ENCODE data around the gene DYTN. TPM values are rescaled to one million over a fixed set of nuclear protein-coding genes. Genes with fewer than 3 reads are reported as not detected.
"Not testable (repeated sequence)": the region's sequence is repeated elsewhere in the genome, so short reads cannot be mapped to it uniquely, and the experiment has no call there.

DYTN gene
- polyA plus RNA-seq, 1 of the 3 experiments (the other 2 are of a cell fraction) = not detected

GRCh38 chr2:206716623-206717022 lies 1.6 kb downstream of the DYTN start (continued):
- TF ChIP-seq MXI1 (IDR thresholded peaks at IDR 0.05; ENCODE audit: low read depth, low read length) (no peak; the same call in 1 of the 2 replicates), REST (IDR thresholded peaks at IDR 0.05; ENCODE audit: low read depth, low read length) (no peak)

GRCh38 chr2:206715183-206715582 lies 3.0 kb downstream of the DYTN start:
- WGBS (ENCODE audit: low lambda C conversion rate) = 48% methylated on average over 4 of the region's 4 CpGs
- H3K4me2 ChIP-seq; POLR2A ChIA-PET; H2AFZ ChIP-seq (ENCODE audit: low read depth); DNase-seq; H3K79me2 ChIP-seq (ENCODE audit: insufficient read depth); H3K27ac ChIP-seq (ENCODE audit: low read depth in 2 of 2, low read length in 1 of 2); H3K9ac ChIP-seq; H3K4me1 ChIP-seq (ENCODE audit: control insufficient read depth in 1 of 2, insufficient read depth in 2 of 2, low read depth in 1 of 2, low read length in 1 of 2); H3K36me3 ChIP-seq (replicated peaks in 1 of 2; ENCODE audit: control insufficient read depth in 1 of 2, insufficient read depth in 2 of 2, low read length in 1 of 2); H3K9me3 ChIP-seq; CTCF ChIA-PET; H3K27me3 ChIP-seq (ENCODE audit: insufficient read depth); H4K20me1 ChIP-seq (ENCODE audit: insufficient read depth); H3K4me3 ChIP-seq (ENCODE audit: low read depth in 2 of 2, low read length in 1 of 2); H3F3A ChIP-seq (replicated peaks; ENCODE audit: insufficient read depth); H3K9me2 ChIP-seq: not testable (repeated sequence)

- TF ChIP-seq USF1 (IDR thresholded peaks at IDR 0.05; ENCODE audit: borderline replicate concordance, low read depth) (no peak), TAF1 (IDR thresholded peaks at IDR 0.05; ENCODE audit: borderline replicate concordance, low read depth, low read length) (no peak), RFX5 (IDR thresholded peaks at IDR 0.05; ENCODE audit: low read length) (no peak), GATA2 (CRISPR knock-in tag; IDR thresholded peaks at IDR 0.05) (no peak), YY1 (IDR thresholded peaks at IDR 0.05; ENCODE audit: low read depth) (no peak), NFIC (IDR thresholded peaks at IDR 0.05; ENCODE audit: borderline replicate concordance) (no peak), MEF2A (IDR thresholded peaks at IDR 0.05; ENCODE audit: borderline replicate concordance, low read depth) (no peak), USF2 (IDR thresholded peaks at IDR 0.05; ENCODE audit: borderline replicate concordance, low read depth, low read length) (no peak), TCF12 (IDR thresholded peaks at IDR 0.05) (no peak), JUND (IDR thresholded peaks at IDR 0.05) (no peak), EZH2phosphoT487 (IDR thresholded peaks at IDR 0.05; ENCODE audit: borderline replicate concordance, low read depth) (no peak), CHD2 (IDR thresholded peaks at IDR 0.05; ENCODE audit: low read length, partially characterized antibody) (no peak), RXRA (IDR thresholded peaks at IDR 0.05; ENCODE audit: borderline replicate concordance, low read depth) (no peak)
- Histone ChIP-seq H3K9me3 (no peaks in the 10 kb centered on the region), H3K27me3 (ENCODE audit: insufficient read depth) (no peaks in the 10 kb centered on the region), H3F3A (replicated peaks; ENCODE audit: insufficient read depth) (no peaks in the 10 kb centered on the region), H2AFZ (ENCODE audit: low read depth) (no peak overlapping the region), H4K20me1 (ENCODE audit: insufficient read depth) (no peaks in the 10 kb centered on the region), H3K9ac (no peak overlapping the region), H3K4me3 (ENCODE audit: low read depth in 2 of 2, low read length in 1 of 2) (no peak overlapping the region), H3K79me2 (ENCODE audit: insufficient read depth) (no peaks in the 10 kb centered on the region), H3K27ac (ENCODE audit: low read depth in 2 of 2, low read length in 1 of 2) (no peak overlapping the region), H3K4me2 (no peak overlapping the region), H3K36me3 (replicated peaks in 1 of 2; ENCODE audit: control insufficient read depth in 1 of 2, insufficient read depth in 2 of 2, low read length in 1 of 2) (no peaks in the 10 kb centered on the region), H3K4me1 (ENCODE audit: control insufficient read depth in 1 of 2, insufficient read depth in 2 of 2, low read depth in 1 of 2, low read length in 1 of 2) (peaks cover 0 to 9% of the 10 kb centered on the region in 2 experiments; a peak in 1 of 4 replicates), H3K9me2 (no peaks in the 10 kb centered on the region)
- ChIA-PET POLR2A (no interaction called here), CTCF (no interaction called here)
- 63% methylated on average over 4 of the region's 4 CpGs for whole genome bisulfite sequencing (ENCODE audit: low lambda C conversion rate)
- no peak for DNase-seq
These were observed 4.5 kb downstream of the DYTN start for GRCh38 chr2:206713746-206714145.
